ENCODE measurements around the gene UBE2G1.

- no peak for TF ChIP-seq POLR2A (IDR thresholded peaks at IDR 0.05)
- TF ChIP-seq, protein P1, sequence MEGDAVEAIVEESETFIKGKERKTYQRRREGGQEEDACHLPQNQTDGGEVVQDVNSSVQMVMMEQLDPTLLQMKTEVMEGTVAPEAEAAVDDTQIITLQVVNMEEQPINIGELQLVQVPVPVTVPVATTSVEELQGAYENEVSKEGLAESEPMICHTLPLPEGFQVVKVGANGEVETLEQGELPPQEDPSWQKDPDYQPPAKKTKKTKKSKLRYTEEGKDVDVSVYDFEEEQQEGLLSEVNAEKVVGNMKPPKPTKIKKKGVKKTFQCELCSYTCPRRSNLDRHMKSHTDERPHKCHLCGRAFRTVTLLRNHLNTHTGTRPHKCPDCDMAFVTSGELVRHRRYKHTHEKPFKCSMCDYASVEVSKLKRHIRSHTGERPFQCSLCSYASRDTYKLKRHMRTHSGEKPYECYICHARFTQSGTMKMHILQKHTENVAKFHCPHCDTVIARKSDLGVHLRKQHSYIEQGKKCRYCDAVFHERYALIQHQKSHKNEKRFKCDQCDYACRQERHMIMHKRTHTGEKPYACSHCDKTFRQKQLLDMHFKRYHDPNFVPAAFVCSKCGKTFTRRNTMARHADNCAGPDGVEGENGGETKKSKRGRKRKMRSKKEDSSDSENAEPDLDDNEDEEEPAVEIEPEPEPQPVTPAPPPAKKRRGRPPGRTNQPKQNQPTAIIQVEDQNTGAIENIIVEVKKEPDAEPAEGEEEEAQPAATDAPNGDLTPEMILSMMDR (IDR thresholded peaks at IDR 0.05) = no peak
Measured at GRCh38 chr17:4324463-4324862, 42.0 kb downstream of the UBE2G1 start.
